HuH-7 (cell line): ENCODE measurements around the gene S100A4.
A peak's percentile ranks its signal among the peaks of the same experiment; 100 is the strongest.

Experiments used
- DNase-seq: peaks from one replicate; pipeline ENCODE4 v3.0.0; 2011; ENCODE audit warnings: low spot score

Gene S100A4

DNA sequence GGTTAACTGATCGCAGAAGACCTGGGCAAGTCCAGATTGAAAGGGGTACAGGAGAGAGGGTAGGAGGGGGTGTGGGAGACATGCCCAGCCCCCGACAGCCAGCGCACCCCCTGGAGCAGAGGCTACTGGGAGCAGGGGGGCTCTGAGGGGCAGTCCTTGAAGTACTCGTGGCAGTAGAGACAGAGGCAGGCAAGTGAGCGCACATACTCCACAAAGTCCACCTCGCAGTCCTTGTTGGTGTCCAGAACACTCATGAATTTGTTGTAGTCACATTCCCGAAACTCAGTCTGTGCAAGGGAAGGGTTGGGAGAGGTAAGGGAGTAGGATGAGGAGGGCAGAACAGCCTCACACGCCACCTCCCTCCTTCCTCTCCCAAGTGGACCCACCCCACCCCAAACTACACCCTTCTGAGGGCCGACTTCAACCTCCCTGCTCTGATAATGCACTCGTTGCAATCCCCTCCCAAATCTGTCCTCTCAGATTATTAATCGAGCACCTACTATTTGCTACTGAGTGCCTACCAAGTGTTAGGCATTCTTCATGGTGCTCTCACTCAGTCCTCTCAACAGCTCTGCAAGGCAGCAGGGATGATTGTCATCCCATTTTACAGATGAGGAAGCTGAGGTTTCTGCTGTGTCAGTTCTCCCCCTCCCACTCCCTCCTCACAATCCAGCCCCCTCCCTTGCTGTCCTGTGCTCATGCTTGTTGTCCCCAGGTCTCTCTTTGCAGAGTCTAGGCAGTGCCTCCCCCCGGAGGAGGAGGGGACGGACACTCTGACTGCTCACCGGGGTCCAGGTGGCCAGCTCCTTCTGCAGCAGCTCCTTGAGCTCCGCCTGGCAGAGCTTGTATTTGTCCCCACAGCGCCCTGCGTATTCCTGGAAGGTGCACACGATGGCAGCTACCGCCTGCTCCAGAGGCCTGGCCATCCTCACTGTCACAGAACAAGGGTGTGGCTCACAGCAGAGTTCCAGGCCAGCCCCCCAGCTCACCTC is 2.2 kb upstream of the S100A4 start:
- DNase-seq: no peak

GRCh38 chr1:153546796-153547559 is 1.4 kb upstream of the S100A4 start:
- no peak for DNase-seq

DNA sequence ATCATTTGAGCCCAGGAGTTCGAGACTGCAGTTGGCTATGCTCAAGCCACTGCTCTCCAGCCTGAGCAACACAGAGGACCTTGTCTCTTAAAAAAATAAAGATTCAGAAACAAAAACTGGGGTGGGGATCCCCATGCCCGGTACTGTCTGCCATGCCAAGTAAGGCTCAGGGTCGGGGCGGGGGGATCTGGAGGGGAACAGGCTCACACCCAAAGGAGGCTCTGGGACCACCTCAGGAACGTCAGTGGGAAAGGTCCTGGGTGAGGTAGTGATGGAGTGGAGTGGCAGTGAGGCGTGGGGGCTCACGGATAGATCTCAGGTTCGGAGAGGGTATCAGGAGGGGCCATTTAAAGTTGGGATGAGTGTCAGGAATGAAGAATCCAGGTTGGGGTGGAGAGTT is 765 bp upstream of the S100A4 start:
- no peak for DNase-seq

DNA sequence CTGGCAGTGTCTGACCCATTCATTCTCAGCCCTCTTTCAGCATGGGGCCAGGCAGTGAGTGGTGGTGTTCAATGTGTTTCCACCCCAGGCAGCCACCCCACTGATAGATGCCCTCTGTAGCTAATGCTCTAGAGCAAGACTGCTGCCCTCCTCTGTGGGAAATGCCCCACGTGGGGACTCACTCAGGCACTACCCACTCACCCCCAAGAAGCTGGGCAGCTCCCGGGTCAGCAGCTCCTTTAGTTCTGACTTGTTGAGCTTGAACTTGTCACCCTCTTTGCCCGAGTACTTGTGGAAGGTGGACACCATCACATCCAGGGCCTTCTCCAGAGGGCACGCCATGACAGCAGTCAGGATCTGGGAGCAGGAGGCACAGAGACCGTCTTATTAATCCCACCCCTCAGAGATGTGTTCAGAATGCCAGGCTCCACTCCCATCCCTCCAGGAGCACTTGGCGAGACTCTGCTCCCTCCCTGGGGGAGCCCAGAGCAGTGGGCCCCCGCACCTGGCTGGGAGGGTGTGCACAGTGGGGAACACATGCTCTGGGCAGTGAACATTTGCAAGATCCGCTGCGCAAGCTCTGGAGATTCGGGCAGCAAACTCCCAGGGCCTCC is 1.0 kb downstream of the S100A4 start:
- no peak for DNase-seq

DNA sequence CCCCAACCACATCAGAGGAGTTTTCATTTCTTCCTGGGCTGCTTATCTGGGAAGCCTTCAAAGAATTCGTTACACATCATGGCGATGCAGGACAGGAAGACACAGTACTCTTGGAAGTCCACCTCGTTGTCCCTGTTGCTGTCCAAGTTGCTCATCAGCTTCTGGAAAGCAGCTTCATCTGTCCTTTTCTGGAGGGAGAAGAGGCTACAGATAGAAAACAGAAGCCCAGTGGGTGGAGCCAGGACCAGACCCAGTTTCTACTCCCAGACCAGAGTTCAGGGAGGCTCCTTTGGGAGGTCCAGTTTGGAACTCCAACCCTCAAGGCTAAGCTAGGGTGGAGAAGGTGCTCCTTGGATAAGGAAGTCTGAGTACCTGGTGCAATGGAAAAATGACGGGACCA is 1.9 kb downstream of the S100A4 start:
- no peak for DNase-seq

GRCh38 chr1:153542956-153543711 is 2.5 kb downstream of the S100A4 start:
- no peak for DNase-seq

GRCh38 chr1:153541641-153542590 is 3.7 kb downstream of the S100A4 start:
- DNase-seq: no peak

DNA sequence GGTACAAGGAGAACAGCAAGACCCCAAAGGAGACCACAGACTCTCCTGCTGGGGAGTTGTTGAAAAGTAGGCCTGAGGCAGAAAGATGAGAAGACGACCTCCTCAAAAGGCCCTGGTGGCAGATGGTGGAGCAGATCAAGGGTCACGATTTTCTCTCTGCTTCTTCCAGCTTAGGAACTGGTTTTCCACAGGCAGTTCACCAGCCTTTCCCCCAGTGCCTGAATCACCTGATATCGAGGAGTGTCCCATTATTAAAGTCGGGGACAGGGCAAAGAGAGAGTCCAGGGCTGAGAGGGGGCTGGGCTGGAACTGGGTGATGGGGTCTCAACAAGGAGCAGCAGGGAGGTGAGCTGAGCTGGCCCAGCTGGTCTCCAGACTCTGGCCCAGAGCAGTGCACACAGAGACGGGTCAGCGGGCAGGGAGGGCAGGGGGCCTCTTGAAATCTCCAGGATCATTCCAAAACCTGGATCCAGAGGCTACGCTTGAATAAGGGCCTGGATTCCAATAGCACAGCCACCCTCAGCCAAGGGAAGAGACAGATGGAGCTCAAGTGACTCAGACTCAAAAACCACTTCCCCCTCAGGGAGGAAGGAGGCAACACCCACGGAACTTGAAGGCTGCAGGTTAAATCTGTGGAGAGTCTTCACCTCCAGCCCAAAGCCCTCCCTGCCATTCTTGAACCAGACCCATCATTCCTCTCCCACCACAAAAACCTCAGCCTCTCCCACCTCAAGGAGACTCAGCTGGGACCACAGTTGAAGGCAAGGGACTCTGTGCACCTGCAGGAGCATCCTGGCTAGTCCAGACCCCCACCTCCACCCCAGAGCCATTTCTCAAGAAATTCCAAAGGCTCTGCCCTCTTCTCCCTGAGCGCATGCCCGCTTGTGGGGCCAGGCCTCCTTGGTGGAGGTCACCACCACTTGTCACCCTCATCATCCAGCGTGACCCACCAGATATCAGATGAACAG is 4.9 kb downstream of the S100A4 start, which contains the start of gene S100A5:
Gene S100A5 (minus strand): TSS at position 541 of the 968 bp plus-strand sequence. CDS start 743 bp downstream, outside the sequence.
- DNase-seq: no peak

- no peak for DNase-seq
Observed at GRCh38 chr1:153539395-153540093, 6.1 kb downstream of the S100A4 start.

DNA sequence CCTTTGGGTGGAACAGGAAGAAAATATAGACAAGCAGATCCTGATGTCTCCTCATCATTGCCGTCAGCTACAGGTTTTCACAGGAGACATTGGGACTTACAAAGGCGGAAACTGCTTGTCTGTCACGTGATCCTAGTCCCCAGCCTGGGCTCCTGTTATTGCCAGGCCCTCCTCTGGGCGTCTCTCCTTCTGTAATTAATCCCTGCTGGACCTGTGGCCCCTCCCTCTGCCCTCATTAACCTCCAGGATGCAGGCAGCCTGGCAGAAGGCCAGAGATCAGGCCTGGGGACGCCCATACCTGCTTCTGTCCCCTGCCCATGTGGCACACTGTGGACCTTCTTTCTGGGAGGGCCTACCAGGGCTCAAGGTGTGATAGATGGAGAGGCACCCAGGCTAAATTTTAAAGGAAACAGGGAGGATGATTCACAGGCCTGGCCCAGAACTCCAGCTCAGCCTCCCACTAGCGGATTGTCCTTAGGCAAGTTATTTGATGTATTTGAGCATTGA is 7.2 kb downstream of the S100A4 start:
- no peak for DNase-seq

DNA sequence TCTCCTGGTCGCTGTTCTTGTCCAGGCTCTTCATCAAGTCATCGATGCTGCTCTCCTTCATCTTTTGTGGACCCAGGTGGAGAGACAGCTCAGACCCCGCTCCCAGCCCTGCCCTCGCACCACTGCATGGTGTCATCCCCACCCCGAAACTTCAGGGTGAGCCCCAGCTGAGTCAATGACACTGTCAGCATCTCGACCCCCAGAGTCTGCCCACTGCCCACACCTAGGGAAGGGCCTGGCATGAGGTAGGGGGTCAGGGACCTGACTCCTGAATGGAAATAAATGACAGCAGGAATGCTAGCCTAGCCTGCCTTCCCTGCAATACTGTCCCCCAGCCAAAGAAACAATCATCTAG is 8.3 kb downstream of the S100A4 start:
- DNase-seq: no peak

GRCh38 chr1:153536671-153537375 is 8.8 kb downstream of the S100A4 start:
- no peak for DNase-seq

DNA sequence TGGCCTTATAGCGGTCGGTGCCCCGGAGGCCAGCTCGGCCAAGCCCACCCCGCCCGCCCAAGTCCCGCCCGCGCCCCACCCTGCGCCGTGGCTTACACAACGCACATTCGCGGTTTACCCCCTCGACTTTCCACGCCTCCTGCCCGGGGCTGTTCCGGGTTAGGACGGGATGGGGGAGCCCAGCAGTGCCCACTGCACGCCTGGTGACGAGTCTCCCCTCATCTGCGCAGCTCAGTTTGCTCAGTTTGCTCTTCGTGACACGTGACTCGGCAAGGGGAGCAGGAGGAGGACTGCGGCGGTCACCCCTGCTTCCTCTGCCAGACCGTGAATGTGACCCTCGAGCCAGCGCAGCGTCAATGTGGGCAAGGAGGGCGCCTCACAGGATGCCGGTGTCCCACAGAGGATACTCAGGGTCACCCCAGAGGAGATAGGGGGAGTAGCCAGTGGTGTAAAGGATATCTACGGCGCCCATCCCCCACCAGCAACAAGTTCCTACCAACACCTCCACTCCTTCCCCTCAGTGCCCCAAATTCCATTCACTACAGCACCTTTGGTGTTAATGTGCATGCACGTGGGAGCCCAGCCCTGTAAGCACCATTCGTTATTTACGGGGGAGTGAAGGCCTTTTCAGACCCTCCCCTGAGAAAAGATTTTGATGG is 9.5 kb downstream of the S100A4 start:
- DNase-seq: peak; percentile 76

DNA sequence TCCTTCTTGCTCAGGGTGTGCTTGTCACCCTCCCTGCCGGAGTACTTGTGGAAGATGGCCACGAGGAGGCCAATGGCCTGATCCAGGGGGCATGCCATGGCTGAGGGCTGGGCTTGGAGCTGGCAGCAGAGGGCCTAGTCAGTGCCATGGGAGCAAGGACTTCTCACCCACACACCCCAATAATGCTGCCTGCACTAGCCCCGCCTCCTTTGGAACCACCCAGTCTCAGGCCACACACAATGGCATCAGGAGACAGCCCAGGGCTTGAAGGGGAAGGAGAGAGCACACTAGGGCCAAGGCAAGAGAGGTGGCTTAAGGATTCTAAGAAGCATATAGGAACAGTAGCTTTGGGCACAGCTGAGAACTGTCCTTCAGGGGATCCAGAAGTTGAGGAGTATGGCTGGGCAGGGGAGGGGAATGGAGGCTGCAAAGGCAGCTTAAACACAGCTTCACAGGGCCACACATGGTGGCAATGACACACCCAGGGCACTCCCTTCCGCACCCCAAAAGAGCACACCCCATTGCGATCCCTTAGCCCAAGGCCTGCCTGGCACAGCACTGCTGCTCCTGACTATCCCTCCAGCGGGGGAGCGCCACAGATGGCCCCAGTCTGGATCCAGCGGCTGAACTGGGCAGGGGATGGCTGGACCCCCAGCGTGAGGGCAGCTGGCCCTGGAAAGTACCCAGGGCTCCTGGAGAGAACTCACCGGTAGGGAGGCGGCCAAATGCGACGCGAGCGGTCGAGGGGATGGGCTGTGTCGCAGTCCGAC is 10.2 kb downstream of the S100A4 start, which contains the start of gene S100A6:
Gene S100A6 (minus strand): TSS at position 750 of the 770 bp plus-strand sequence. CDS start 652 bp downstream, at position 98.
- no peak for DNase-seq

- DNase-seq: no peak
Observed at GRCh38 chr1:153534925-153535241, 10.7 kb downstream of the S100A4 start.

DNA sequence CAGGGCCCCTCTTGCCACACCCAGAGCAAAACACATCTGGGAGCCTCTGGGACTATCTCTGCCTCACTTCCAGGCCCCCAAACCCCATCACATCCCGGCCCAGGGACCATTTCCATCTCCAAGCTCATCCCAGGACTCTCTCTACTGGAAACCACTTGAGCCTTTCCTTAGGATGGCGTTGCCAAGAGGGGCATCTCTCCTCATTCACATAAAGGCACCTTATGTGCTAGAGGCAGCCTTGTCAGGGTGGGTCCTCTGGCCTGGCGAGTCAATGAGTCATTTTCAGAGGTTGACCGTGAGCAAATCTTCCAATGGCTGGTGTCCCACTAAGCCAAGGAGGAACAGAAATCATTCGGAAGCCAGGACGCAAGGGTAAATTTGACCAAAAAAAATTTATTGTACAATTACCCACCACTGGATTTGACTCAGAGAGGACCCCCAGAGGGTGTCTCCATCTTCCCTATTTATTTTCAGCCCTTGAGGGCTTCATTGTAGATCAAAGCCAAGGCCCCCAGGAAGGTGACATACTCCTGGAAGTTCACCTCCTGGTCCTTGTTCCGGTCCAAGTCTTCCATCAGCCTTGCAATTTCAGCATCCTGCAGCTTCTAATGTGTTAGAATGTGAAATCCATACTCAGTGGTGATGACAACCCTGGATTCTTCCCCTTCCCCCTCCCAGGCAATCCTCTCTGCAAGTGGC is 11.2 kb downstream of the S100A4 start:
- DNase-seq: no peak
